ENCODE data around the gene TOM1. TPM values are rescaled to one million over a fixed set of nuclear protein-coding genes. Genes with fewer than 3 reads are reported as not detected.

The TOM1 gene
- total and polyA plus RNA-seq, 2 of the 13 experiments (the other 11 are each of a cell fraction or from before 2014, with no cell fraction given) = 30.8 to 87.3 TPM

GRCh38 chr22:35328472-35328885, 28.8 kb downstream of the TOM1 start (continued):
- TF ChIP-seq FIP1L1 (IDR thresholded peaks at IDR 0.05; ENCODE audit: borderline replicate concordance, insufficient read depth, low read depth, low read length) = no peak
- TF ChIP-seq EP300 (IDR thresholded peaks at IDR 0.05; ENCODE audit: low read depth in 2 of 2, low read length in 2 of 2) = peak; percentile 90 to 93
- peak; percentile 97 for TF ChIP-seq EP300 (CRISPR knock-in tag; IDR thresholded peaks at IDR 0.05; ENCODE audit: borderline replicate concordance)
- no peak for TF ChIP-seq TAF15 (IDR thresholded peaks at IDR 0.05; ENCODE audit: low read depth, low read length, poor library complexity, severe bottlenecking)
- TF ChIP-seq ZNF556 (CRISPR knock-in tag; IDR thresholded peaks at IDR 0.05; ENCODE audit: borderline replicate concordance) = peak; percentile 94; the same call in 1 of the 2 replicates
- no peak for TF ChIP-seq KAT2B (IDR thresholded peaks at IDR 0.05; ENCODE audit: borderline replicate concordance, low read depth, low read length)
- no peak for TF ChIP-seq ZNF510 (CRISPR knock-in tag; IDR thresholded peaks at IDR 0.05; ENCODE audit: low read depth)
- peak; percentile 84 for TF ChIP-seq PPARG (CRISPR knock-in tag; conservative IDR thresholded peaks at IDR 0.05)
- no peak for TF ChIP-seq PBX3 (CRISPR knock-in tag; IDR thresholded peaks at IDR 0.05; ENCODE audit: borderline replicate concordance)
- TF ChIP-seq MIER3 (CRISPR knock-in tag; IDR thresholded peaks at IDR 0.05; ENCODE audit: borderline replicate concordance) = peak; percentile 99
- no peak for TF ChIP-seq THYN1 (CRISPR knock-in tag; IDR thresholded peaks at IDR 0.05; ENCODE audit: borderline replicate concordance, low read depth)
- peak; percentile 81; the same call in 1 of the 2 replicates for TF ChIP-seq TFDP1 (CRISPR knock-in tag; IDR thresholded peaks at IDR 0.05; ENCODE audit: borderline replicate concordance)
- TF ChIP-seq RBAK (CRISPR knock-in tag; IDR thresholded peaks at IDR 0.05) = no peak
- no peak for TF ChIP-seq NPAS2 (CRISPR knock-in tag; IDR thresholded peaks at IDR 0.05; ENCODE audit: borderline replicate concordance)
- peak; percentile 90; the same call in 1 of the 2 replicates for TF ChIP-seq ZNF430 (CRISPR knock-in tag; IDR thresholded peaks at IDR 0.05)
- no peak for TF ChIP-seq ZSCAN30 (CRISPR knock-in tag; IDR thresholded peaks at IDR 0.05)
- TF ChIP-seq HMGA1 (CRISPR knock-in tag; conservative IDR thresholded peaks at IDR 0.05) = no peak
- TF ChIP-seq ZBTB40 (IDR thresholded peaks at IDR 0.05) = no peak
- TF ChIP-seq ZBTB40 (CRISPR knock-in tag; IDR thresholded peaks at IDR 0.05) = peak; percentile 86
- TF ChIP-seq ZSCAN29 (CRISPR knock-in tag; conservative IDR thresholded peaks at IDR 0.05) = peak; percentile 78
